Activated gamma-delta T cell treated with anti-CD3 and anti-CD28 coated beads, Interleukin-2, amount 50 U/mL, for 16 hours (primary cell): ENCODE measurements around the gene CFP.
A peak's percentile ranks its signal among the peaks of the same experiment; 100 is the strongest.
"Not testable (repeated sequence)": the region's sequence is repeated elsewhere in the genome, so short reads cannot be mapped to it uniquely, and the experiment has no call there.

Experiments
- DNase-seq: peaks from one replicate; pipeline ENCODE4 v3.0.0-alpha.2; 2020; ENCODE audit warnings: low read depth

Gene CFP

GRCh38 chrX:47603125-47603524 lies 26.6 kb downstream of the CFP start:
- DNase-seq, result not testable (repeated sequence)

DNA sequence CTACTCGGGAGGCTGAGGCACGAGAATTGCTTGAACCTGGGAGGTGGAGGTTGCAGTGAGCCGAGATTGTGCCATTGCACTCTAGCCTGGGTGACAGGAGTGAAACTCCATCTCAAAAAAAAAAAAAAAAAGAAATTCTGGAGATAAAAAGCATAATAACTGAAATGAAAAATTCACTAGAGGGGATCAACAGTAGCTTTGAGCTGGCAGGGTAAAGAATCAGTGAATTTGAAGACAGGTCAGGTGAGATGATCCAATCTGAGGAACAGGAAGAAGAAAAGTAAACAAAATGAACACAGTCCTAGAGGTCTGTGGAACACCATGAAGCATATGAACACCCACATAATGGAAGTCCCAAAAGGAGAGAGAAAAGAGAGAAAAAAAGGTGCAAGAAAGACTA lies 32.5 kb downstream of the CFP start:
- DNase-seq, result no peak

- DNase-seq, result no peak
Observed at GRCh38 chrX:47596256-47596655, 33.5 kb downstream of the CFP start.

- DNase-seq, result no peak
Observed at GRCh38 chrX:47595716-47596251, 33.9 kb downstream of the CFP start.

DNA sequence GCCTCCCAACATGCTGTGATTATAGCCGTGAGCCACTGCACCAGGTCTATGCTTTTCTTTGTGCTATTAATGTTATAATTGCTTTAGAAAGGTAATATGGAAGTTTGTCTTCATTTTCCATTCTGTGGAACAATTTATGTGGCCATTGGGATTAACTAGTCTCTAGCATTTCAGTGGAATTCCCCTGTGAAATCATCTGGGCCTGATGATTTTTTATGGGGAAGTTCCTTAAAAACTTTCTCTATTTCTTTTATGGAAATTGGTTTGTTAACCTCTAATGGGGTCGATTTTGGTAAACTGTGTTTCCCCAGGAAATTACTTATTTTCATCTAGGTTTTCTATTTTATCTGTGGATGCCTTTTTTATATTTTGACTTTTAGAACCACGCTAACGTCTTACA lies 36.2 kb downstream of the CFP start:
- no peak for DNase-seq

- no peak for DNase-seq
Observed at GRCh38 chrX:47590984-47591383, 38.7 kb downstream of the CFP start.

DNA sequence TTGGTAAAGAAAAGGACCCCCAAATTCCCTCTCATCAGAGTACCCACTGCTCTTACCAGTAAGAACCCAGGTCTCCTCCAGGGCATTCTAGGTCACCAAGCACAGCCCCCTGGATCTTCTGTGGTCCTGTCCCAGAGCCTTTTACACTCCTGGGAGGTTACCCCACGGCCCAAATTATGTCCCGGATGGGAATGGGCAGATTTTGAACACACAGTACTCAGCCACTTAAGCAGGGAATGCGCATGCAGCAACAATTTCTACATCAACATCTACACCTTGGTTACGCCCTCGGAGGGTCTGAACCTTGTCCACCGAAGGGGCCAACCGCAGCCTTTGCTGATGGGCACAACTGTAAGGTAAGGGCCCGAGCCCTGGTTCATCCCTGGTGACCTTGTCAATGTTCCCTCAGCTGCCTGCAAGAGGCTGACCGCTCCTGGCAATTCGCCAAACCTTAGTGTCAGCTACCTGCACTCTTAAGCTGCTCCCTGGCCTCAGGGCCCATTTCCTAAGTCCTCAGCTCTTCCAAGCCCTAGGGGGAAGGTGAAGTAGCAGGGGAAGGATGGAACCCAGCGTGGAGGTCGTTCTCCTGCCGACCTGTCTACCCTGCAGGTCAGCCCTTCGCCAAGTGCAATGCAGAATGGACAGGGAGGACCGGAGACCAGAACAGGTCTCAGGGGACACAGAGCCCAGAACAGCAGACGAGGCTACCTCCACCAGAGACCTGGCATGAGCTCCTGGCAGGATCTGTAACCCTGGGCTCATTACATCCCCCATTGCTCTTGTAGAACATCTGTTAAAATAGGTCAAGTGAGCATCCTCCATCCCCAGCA lies 41.6 kb downstream of the CFP start:
- no peak for DNase-seq

DNA sequence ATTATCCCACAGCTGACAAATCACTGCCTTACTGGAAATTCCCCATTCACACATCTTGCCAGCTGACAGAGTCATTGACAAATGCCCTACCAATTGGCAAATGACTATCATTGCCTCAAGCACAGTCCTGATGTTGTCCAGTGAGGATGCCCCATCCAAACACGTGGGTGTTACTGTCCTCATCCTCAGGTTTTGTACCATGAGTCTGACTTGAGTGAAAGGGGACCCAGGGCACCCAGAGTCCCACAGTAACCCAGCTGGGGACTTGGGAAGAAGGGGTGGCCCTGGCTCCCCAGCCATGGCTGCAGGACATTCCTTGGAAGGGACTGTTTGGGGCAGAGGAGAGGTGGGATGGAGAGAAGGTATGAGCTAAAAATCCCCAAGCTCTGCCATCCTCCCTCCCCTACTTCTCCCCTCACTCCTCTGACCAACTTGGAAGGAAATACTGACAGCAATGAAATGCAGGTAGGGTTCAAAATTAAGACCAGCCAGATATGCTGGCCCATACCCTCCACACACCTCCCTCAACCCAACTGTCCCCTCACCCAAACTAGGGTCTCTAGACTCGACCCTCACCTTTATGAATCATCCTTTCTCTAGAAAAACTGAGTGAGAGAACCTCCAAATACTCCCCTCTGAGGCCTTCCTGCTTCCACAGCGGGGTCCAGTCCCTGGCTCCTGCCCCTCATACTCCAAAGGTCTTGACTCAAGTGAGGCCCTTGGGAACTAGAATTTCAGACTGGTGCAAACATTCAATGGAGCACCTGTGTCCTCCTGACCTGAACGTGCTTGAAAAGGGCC lies 42.4 kb downstream of the CFP start:
- DNase-seq, result no peak

DNA sequence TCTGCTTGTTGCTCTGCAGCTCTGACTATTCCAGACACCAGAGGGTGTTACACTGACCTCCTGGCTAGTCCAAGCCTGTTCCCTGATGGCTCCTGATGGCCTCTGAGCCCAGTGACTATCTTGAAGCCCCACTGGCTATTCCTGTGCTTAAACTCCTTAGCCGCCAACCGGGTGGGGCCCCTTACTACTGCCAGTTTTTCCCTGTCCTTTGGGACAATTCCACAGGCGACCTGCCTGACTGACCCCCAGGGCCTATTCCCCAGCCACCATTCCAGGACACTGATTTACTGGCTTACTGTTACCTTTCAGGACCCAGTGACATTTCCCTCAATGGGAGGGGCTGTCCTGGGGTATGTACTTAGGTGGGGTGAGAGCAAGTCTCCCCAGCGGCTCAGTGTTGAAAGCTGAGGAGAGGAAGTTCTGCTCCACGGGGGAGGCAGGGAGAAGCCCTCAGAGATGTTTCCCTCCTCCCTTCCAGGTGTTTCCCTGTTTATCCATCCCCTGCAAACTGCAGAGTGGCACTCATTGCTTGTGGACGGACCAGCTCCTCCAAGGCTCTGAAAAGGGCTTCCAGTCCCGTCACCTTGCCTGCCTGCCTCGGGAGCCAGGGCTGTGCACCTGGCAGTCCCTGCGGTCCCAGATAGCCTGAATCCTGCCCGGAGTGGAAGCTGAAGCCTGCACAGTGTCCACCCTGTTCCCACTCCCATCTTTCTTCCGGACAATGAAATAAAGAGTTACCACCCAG lies 43.5 kb downstream of the CFP start:
- no peak for DNase-seq

GRCh38 chrX:47585273-47585672 lies 44.5 kb downstream of the CFP start:
- DNase-seq, result no peak

- DNase-seq, result no peak
Observed at GRCh38 chrX:47584714-47585113, 45.0 kb downstream of the CFP start.

GRCh38 chrX:47583240-47583861 lies 46.4 kb downstream of the CFP start:
- DNase-seq, result no peak

GRCh38 chrX:47581731-47582647 lies 47.7 kb downstream of the CFP start, which contains the start of gene TIMP1:
Gene TIMP1, plus strand, starts transcription at chrX:47582436. Its CDS starts 980 bp downstream, at chrX:47583416.
- peak; percentile 62 for DNase-seq

DNA sequence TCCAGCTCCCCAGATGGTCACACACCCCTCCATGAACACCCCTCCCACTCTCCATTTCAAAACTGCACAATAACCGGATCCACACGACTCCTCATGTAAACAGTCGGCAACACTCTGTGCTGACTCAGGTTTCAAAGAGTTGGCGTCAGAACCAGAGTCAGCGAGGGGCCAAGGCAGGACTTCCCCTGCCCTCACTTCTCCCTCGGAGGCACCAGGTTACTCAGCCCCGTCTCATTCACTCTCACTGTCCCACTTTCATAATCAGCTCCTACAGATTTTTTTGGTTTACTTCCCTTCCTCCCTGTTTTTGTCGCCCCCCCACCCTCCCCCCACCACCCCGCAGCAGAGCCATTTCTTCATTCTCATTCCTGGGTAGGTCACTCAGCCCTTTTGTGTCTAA lies 50.2 kb downstream of the CFP start:
- DNase-seq, result no peak

GRCh38 chrX:47578692-47579091 lies 51.0 kb downstream of the CFP start:
- DNase-seq, result no peak

DNA sequence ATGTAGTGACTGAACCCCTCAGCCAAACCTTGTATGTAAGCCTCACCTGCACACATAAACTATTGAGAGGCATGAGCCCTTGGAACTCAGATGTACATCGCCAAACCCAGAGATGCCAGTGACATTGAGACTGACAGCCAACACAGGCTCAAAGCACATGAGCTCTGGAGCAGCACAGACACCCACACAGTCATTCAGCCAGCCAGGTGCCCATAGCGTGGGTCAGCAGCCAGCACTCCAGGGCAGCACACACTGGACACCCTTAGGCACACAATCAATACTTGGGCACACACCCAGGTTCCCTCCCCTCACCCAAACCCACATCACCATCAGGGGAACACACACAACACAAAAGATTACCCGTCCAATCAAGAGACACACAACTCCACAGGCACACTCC lies 51.8 kb downstream of the CFP start:
- no peak for DNase-seq

- no peak for DNase-seq
Observed at GRCh38 chrX:47577424-47577823, 52.3 kb downstream of the CFP start.

- no peak for DNase-seq
Observed at GRCh38 chrX:47576021-47576898, 53.5 kb downstream of the CFP start.

DNA sequence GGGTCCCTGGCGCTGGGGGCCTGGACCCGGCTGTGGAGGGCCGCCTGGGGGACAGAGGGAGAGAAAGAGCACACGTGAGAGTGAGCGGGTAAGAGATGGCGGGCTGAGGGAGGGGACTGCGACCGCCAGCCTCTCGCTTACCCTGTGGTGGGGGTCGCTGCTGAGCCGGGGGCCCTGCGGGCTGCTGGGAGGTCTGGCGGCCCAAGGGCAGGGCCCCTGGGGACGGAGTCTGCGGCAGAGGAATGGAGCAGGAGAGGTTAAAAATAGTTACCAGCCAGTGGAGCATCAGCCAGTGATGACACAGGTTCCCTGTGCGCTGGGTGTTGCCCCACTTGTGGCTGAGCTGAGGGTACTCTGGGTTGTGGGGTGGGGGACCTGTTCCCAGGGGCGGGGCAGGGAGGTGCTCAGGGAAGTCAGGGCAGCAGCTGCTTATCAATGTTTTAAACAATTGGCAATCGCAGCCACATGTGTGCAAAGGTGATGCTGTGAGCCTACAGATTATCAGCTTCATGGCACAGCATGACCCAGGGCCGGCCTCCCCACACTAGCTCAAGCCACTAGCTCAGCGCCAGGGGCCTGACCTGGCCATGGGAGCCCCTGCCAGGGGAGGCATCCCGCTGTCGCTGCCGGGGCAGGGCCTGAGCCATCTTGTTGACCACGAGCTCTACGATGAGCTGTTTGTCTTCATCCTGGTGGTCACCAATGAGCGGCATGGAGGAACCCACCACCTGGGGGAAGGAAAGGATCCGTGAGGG lies 55.0 kb downstream of the CFP start:
- no peak for DNase-seq
